Liver (tissue), 3 donors: ENCODE measurements around the gene ADAMTS14.
"Not testable (repeated sequence)": the region's sequence is repeated elsewhere in the genome, so short reads cannot be mapped to it uniquely, and the experiment has no call there.

Experiments used
- GABPA ChIP-seq, 2 donors: IDR thresholded peaks in 1 of 2; conservative IDR thresholded peaks in 1 of 2; 2 replicates each; pipeline ENCODE4 v1.6.1; 2016; ENCODE audit warnings: antibody characterized with exemption in 2 of 2, mild to moderate bottlenecking in 1 of 2, moderate library complexity in 1 of 2
- TAF1 ChIP-seq: conservative IDR thresholded peaks from 2 replicates; pipeline ENCODE4 v1.6.1; 2016; ENCODE audit warnings: antibody characterized with exemption, mild to moderate bottlenecking
- TF ChIP-seq, protein P1 (sequence below): IDR thresholded peaks from 2 replicates; pipeline ENCODE4 v1.6.1; 2016; ENCODE audit warnings: antibody characterized with exemption, mild to moderate bottlenecking
- TF ChIP-seq, protein P2 (sequence below): fragments of 150-350 bp; IDR thresholded peaks from 2 replicates; pipeline ENCODE4 v1.5.1; 2017; ENCODE audit warnings: improper control_type of control experiment, low read depth, low read length; ENCODE audit not compliant: missing input control
- TF ChIP-seq, protein P3 (sequence below): IDR thresholded peaks from 2 replicates; pipeline ENCODE4 v1.6.1; 2016; ENCODE audit warnings: antibody characterized with exemption
- donor health status: healthy.
- donor health status: healthy.

DNA sequence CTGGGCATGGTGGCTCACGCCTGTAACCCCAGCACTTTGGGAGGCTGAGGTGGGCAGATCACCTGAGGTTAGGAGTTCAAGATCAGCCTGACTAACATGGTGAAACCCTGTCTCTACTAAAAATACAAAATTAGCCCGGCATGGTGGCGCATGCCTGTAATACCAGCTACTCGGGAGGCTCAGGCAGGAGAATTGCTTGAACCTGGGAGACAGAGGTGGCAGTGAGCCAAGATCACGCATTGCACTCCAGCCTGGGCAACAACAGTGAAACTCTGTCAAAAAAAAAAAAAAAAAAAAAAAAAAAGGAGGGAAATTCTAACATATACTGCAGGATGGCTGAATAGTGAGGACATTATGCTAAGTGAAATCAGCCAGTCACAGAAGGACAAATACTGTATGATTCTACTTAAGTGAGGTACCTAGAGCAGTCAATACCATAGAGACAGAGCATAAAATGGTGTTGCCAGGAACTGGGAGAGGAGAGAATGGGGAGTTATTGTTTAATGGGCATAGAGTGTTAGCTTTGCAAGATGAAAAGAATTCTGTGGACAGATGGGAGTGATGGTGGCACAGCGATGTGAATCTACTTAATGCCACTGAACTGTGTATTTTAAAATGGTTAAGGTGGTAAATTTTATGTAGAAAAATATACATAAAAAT is 95.8 kb downstream of the ADAMTS14 start:
- TF ChIP-seq, protein P1, sequence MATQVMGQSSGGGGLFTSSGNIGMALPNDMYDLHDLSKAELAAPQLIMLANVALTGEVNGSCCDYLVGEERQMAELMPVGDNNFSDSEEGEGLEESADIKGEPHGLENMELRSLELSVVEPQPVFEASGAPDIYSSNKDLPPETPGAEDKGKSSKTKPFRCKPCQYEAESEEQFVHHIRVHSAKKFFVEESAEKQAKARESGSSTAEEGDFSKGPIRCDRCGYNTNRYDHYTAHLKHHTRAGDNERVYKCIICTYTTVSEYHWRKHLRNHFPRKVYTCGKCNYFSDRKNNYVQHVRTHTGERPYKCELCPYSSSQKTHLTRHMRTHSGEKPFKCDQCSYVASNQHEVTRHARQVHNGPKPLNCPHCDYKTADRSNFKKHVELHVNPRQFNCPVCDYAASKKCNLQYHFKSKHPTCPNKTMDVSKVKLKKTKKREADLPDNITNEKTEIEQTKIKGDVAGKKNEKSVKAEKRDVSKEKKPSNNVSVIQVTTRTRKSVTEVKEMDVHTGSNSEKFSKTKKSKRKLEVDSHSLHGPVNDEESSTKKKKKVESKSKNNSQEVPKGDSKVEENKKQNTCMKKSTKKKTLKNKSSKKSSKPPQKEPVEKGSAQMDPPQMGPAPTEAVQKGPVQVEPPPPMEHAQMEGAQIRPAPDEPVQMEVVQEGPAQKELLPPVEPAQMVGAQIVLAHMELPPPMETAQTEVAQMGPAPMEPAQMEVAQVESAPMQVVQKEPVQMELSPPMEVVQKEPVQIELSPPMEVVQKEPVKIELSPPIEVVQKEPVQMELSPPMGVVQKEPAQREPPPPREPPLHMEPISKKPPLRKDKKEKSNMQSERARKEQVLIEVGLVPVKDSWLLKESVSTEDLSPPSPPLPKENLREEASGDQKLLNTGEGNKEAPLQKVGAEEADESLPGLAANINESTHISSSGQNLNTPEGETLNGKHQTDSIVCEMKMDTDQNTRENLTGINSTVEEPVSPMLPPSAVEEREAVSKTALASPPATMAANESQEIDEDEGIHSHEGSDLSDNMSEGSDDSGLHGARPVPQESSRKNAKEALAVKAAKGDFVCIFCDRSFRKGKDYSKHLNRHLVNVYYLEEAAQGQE = not testable (repeated sequence)
- TF ChIP-seq, protein P2, sequence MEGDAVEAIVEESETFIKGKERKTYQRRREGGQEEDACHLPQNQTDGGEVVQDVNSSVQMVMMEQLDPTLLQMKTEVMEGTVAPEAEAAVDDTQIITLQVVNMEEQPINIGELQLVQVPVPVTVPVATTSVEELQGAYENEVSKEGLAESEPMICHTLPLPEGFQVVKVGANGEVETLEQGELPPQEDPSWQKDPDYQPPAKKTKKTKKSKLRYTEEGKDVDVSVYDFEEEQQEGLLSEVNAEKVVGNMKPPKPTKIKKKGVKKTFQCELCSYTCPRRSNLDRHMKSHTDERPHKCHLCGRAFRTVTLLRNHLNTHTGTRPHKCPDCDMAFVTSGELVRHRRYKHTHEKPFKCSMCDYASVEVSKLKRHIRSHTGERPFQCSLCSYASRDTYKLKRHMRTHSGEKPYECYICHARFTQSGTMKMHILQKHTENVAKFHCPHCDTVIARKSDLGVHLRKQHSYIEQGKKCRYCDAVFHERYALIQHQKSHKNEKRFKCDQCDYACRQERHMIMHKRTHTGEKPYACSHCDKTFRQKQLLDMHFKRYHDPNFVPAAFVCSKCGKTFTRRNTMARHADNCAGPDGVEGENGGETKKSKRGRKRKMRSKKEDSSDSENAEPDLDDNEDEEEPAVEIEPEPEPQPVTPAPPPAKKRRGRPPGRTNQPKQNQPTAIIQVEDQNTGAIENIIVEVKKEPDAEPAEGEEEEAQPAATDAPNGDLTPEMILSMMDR = not testable (repeated sequence)
- TF ChIP-seq TAF1; GABPA (IDR thresholded peaks at IDR 0.05 in 1 of 2, conservative IDR thresholded peaks at IDR 0.05 in 1 of 2): not testable (repeated sequence)
- TF ChIP-seq, protein P3, sequence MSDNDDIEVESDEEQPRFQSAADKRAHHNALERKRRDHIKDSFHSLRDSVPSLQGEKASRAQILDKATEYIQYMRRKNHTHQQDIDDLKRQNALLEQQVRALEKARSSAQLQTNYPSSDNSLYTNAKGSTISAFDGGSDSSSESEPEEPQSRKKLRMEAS = not testable (repeated sequence)
